Muscle layer of colon (tissue), 2 donors: Measurements from ENCODE around the gene CTNNA3.

Experiments
- H3K27ac ChIP-seq: one replicate; pipeline ENCODE4 v1.7.0; 2013; ENCODE audit warnings: low read depth, mild to moderate bottlenecking, low read length, moderate library complexity
- H3K27me3 ChIP-seq, 2 donors: one replicate each; pipeline ENCODE4 v1.7.0; 2013; ENCODE audit warnings: low read length in 2 of 2, mild to moderate bottlenecking in 2 of 2; ENCODE audit not compliant: insufficient read depth in 2 of 2, control insufficient read depth in 1 of 2
- H3K36me3 ChIP-seq: one replicate; pipeline ENCODE4 v1.7.0; 2013; ENCODE audit warnings: mild to moderate bottlenecking, low read length; ENCODE audit not compliant: insufficient read depth
- H3K4me1 ChIP-seq: one replicate; pipeline ENCODE4 v1.7.0; 2013; ENCODE audit warnings: mild to moderate bottlenecking, low read length; ENCODE audit not compliant: insufficient read depth
- H3K4me3 ChIP-seq, 2 donors: one replicate each; pipeline ENCODE4 v1.7.0; 2013; ENCODE audit warnings: low read length in 2 of 2, low read depth in 1 of 2, mild to moderate bottlenecking in 1 of 2, moderate library complexity in 1 of 2
- H3K9ac ChIP-seq: one replicate; pipeline ENCODE4 v1.7.0; 2013; ENCODE audit warnings: low read length
- H3K9me3 ChIP-seq: one replicate; pipeline ENCODE4 v1.7.0; 2013; ENCODE audit warnings: mild to moderate bottlenecking, low read length
- donor health status: abdominal sarcoma.
- donor health status: Adenocarcinoma of cecum.

CTNNA3 gene

DNA sequence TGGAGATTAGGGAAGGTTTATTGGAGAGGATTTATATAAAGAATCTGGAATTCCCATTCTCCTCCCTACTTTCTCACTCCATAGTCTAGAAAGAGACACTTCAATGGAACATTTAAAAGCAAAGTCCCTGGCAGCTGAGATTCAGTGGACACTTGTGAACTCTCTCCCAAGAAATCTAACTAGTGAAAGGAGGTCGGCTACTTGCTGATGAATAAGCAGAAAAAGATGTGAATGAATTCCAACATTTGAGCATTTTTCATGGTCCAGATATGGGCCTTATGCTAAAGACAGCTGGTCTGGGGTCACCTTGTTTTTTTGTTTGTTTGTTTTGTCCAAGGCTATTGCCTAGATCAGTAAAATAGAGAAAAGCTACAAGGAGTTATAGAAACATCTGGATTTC lies 911.2 kb downstream of the CTNNA3 start:
- no peak overlapping the region for H3K9ac ChIP-seq
- H3K27me3 ChIP-seq = no peaks in the 10 kb centered on the region

DNA sequence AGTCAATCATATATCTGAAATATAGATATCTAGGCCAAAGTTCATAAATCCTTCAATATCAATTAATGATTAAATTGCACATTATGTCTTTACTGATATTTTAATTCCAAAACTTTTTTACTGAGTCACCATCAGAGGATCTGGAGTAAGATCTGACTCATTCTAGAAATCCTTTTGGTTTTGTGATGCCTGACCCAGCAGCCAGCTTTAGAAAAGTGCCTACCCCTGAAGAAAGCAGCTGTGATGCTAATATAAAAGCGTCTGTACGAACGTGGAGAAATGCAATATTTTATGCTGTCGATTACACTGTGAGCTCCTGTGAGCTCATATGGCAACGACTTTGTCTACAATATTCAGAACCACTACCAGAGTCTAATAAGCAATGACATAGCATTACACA lies 912.7 kb downstream of the CTNNA3 start:
- Histone ChIP-seq H3K9ac (no peak overlapping the region), H3K4me3 (no peak overlapping the region), H3K36me3 (no peaks in the 10 kb centered on the region), H3K9me3 (no peaks in the 10 kb centered on the region), H3K27ac (no peak overlapping the region), H3K27me3 (no peaks in the 10 kb centered on the region), H3K4me1 (peaks cover 6% of the 10 kb centered on the region)

More for the DNA sequence above, 911.2 kb downstream of the CTNNA3 start:
- H3K36me3 ChIP-seq = no peaks in the 10 kb centered on the region
- peaks cover 9% of the 10 kb centered on the region for H3K4me1 ChIP-seq
- H3K4me3 ChIP-seq = no peak overlapping the region
- no peaks in the 10 kb centered on the region for H3K9me3 ChIP-seq
- no peak overlapping the region for H3K27ac ChIP-seq

DNA sequence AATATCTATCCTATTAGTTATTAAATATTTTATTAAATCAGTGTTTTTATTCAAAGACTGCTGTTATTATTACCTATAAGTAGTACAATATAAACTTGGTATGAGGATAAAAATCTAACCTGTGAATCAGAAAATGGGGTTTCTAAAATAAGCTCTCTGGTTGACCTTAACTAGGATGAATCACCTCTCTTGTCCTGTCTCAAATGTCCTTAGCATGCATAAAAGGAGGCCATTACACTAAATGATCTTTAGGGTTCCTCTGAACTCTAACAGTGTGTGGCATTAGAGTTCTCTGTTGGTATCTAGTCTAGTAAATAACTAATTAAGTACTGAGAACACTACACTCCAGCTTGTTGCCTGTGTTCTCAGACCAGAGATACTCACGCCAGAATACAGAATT lies 913.2 kb downstream of the CTNNA3 start:
- Histone ChIP-seq H3K9ac (no peak overlapping the region), H3K4me1 (peaks cover under 1% of the 10 kb centered on the region), H3K36me3 (no peaks in the 10 kb centered on the region), H3K27ac (no peak overlapping the region), H3K4me3 (no peak overlapping the region), H3K9me3 (no peaks in the 10 kb centered on the region), H3K27me3 (no peaks in the 10 kb centered on the region)

DNA sequence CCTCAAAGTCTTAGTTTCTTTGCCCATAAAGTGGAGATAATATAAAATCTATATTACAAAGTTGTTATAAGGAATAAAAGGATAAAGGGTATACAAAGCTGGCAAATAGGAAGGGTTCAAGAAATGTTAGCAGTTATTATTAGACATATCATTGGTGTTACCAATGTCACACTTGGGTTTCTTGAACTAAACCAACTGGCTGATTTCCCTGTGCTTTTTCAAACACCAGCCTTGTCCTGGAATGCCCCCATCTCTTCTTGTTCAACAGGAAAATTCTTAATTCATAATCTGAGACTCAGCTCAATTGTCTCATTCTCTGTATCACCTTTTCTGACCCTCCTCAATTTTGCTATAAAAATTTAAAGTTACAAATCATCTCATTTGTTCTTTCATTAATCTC lies 913.9 kb downstream of the CTNNA3 start:
- H3K27me3 ChIP-seq = no peaks in the 10 kb centered on the region
- no peak overlapping the region for H3K9ac ChIP-seq
- no peak overlapping the region for H3K4me3 ChIP-seq
- no peaks in the 10 kb centered on the region for H3K36me3 ChIP-seq
- H3K4me1 ChIP-seq = no peaks in the 10 kb centered on the region
- no peaks in the 10 kb centered on the region for H3K9me3 ChIP-seq
- H3K27ac ChIP-seq = no peak overlapping the region

DNA sequence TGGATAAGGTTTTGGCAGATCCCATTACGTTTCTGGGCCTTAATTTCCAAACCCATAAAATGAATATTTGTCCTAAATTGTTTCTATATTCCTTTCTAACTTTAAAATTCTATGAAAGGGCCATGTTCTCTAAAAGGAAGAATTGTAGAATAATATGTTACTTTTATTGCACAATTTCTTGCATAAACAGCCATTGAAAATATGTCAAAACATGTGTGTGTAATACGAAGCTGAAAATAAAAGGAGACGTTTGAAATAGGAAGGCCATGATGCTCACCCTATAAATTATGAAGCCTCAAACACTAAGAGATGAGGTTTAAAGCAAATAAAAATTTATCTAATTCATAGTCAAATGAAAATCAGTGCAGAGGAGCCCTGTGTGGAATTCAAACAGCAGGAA lies 915.2 kb downstream of the CTNNA3 start:
- Histone ChIP-seq H3K9me3 (no peaks in the 10 kb centered on the region), H3K27ac (no peak overlapping the region), H3K27me3 (no peaks in the 10 kb centered on the region), H3K36me3 (no peaks in the 10 kb centered on the region), H3K9ac (no peak overlapping the region), H3K4me3 (no peak overlapping the region), H3K4me1 (no peaks in the 10 kb centered on the region)

DNA sequence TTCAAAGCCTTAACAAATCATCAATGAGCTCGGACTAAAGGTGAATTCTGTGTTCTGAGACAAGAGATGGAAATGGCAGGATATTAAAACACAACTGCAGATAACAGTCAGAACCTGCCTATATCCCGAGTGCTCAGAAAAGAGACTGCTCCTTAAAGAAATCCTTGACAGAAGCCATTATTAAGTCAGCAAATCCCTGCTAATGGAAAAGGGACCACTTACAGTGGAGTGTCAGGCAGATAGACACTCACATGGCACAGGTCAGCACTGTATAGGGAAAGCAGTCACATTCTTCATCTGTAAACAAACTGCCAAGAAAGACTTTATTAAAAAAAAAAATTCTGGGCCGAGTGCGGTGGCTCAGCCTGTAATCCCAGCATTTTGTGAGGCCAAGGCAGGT lies 917.6 kb downstream of the CTNNA3 start:
- no peak overlapping the region for H3K4me3 ChIP-seq
- no peak overlapping the region for H3K27ac ChIP-seq
- no peaks in the 10 kb centered on the region for H3K9me3 ChIP-seq
- H3K36me3 ChIP-seq = no peaks in the 10 kb centered on the region
- no peaks in the 10 kb centered on the region for H3K27me3 ChIP-seq
- no peak overlapping the region for H3K9ac ChIP-seq
- no peaks in the 10 kb centered on the region for H3K4me1 ChIP-seq

DNA sequence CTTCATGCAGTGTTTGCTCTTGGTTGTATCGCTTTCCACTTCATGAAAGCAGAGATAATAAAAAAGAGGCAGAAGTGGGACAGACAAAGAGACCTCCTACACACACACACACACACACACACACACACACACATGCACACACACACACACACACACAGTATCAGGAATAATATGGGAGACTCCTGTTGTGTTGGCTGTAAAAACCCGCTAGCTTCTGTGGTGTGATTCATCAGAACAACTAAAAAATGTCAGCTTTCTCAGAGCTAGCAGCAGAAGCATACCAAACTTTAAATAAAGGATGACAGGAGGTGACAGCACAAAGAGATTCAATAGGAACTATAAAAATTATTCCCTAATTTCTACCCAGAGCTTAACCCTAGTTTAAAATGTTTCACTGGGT lies 918.3 kb downstream of the CTNNA3 start:
- Histone ChIP-seq H3K4me1 (no peaks in the 10 kb centered on the region), H3K4me3 (no peak overlapping the region)

DNA sequence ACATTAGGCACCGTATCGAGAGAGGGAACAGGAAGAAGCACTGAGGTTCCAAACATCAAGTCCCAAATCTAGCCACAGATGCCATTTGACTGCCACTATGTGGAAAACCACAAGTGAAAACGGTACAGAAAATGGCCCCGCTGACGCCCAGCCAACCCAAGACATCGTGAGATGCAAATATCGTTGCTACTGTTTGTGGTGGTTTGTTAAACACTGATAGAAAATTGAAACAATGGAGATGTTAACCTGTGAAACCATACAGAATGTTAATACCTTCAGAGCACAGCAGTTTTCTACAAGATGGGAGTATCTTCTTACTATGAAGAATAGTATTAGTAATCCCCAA lies 922.5 kb downstream of the CTNNA3 start:
- H3K4me3 ChIP-seq = no peak overlapping the region
- no peaks in the 10 kb centered on the region for H3K27me3 ChIP-seq
- H3K9me3 ChIP-seq = no peaks in the 10 kb centered on the region

More for the DNA sequence above, 918.3 kb downstream of the CTNNA3 start:
- Histone ChIP-seq H3K36me3 (no peaks in the 10 kb centered on the region), H3K9me3 (no peaks in the 10 kb centered on the region), H3K27me3 (no peaks in the 10 kb centered on the region), H3K27ac (no peak overlapping the region), H3K9ac (no peak overlapping the region)

DNA sequence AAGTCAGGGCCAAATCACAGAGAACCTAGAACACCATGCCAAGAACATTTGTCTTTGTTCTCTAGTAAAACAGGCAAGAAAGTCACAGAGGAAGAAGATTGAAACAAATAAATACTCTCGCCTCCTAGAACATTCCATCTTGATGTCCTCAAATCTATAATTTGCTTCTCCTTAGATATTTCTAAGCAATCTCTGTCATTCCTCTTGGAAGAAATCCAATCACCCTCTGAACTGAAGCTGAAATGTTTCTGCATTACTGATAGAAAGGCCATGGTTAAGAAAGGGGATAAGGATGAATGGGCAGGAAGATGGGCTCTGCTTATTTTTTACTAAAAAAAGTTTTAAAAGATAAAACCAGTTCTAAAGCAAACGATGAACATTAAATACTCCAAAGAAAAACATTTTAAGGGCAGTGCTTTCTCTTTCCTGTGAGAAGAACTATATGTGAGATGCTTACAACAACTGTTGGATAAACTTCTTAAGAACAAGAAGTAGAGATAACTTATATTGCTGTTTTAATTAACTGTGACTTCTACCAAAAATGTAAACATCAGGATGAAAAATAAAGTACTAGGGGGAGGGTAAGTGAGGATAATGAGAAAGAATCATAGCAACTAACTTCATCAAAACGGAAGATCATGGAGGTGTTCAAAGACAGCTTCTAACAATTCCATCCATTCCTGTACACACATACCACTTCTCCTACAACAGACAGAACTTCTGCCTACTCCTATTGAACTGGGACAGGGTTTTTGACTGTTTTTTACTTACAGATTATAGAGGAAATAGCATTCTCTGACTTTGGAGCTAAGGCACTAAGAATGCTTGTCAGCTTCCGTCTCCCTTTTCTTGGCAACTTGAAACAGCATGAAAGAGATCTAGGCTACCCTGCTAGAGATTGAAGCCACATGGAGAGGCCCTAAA lies 923.2 kb downstream of the CTNNA3 start:
- no peak overlapping the region for H3K9ac ChIP-seq
- no peaks in the 10 kb centered on the region for H3K27me3 ChIP-seq
- H3K4me3 ChIP-seq = no peak overlapping the region
- no peaks in the 10 kb centered on the region for H3K4me1 ChIP-seq
- H3K36me3 ChIP-seq = no peaks in the 10 kb centered on the region
- H3K27ac ChIP-seq = no peak overlapping the region
- H3K9me3 ChIP-seq = no peaks in the 10 kb centered on the region

More for the DNA sequence above, 922.5 kb downstream of the CTNNA3 start:
- no peaks in the 10 kb centered on the region for H3K4me1 ChIP-seq
- H3K9ac ChIP-seq = no peak overlapping the region
- H3K36me3 ChIP-seq = no peaks in the 10 kb centered on the region
- no peak overlapping the region for H3K27ac ChIP-seq

DNA sequence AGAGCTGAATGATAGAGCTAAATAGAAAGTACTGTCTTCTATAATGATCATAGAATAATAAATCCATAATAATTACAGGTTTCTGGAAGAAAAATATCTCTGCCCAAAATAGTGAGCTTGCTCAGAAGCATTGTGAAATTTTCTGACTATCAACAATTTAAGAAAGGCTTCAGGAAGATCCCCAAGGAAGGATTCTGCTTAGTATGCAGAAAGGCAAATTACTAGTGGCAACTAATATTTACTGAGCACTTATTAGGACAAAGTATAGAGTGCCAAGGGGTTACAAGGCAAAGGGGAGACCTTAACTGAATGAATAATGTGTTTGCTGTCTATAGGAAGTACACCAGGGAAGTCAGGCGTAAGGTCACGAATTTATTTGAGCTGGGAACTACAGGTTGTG lies 928.3 kb downstream of the CTNNA3 start:
- no peaks in the 10 kb centered on the region for H3K27me3 ChIP-seq
- no peak overlapping the region for H3K4me3 ChIP-seq
- no peaks in the 10 kb centered on the region for H3K4me1 ChIP-seq
- no peak overlapping the region for H3K9ac ChIP-seq
- no peaks in the 10 kb centered on the region for H3K9me3 ChIP-seq
- H3K36me3 ChIP-seq = no peaks in the 10 kb centered on the region
- no peak overlapping the region for H3K27ac ChIP-seq

DNA sequence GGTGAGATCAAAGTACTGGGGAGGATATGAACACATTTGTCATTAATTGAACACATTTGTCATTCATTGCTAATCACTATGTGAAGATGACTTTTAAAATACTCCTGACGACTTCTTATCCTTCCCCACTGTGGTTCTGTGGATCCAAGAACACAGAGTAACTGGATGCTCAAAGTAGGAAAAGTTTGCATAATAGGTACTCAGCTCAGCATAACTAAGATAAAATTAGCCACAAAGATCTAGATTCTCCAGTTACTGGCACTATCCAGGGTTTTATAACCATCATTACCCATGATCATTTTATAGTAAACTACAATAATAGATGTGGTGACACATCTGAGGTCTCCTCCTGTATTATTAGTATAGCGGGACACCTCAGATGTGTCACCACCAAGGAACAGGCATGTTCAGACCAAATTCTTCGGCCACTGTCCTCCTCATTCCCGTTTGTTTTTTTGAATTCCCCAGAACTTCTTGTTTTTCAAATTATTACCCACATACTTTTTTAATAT lies 933.7 kb downstream of the CTNNA3 start:
- Histone ChIP-seq H3K9ac (no peak overlapping the region), H3K36me3 (no peaks in the 10 kb centered on the region), H3K27me3 (no peaks in the 10 kb centered on the region), H3K9me3 (no peaks in the 10 kb centered on the region), H3K4me1 (no peaks in the 10 kb centered on the region), H3K27ac (no peak overlapping the region), H3K4me3 (no peak overlapping the region)

DNA sequence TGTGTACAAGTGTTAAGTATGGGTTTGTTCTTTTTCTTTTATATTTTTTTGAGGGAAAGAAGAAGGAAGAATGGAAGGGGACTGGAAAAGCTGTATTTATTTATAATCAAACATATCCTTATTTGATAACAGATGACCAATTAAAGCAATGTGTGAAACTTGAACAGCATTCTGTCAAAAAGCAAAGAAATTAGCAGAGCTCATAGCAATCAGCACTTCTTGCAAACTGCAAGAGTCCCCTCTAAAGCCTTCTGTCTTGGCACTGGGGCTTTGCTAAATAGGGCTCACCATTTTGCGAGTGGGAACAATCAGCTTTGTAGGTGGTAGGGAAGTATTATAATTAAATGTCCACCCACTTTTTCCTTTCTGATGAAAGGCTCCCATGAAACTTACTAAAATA lies 935.1 kb downstream of the CTNNA3 start:
- Histone ChIP-seq H3K4me3 (no peak overlapping the region), H3K27me3 (no peaks in the 10 kb centered on the region), H3K4me1 (no peaks in the 10 kb centered on the region), H3K27ac (no peak overlapping the region), H3K9me3 (no peaks in the 10 kb centered on the region), H3K36me3 (no peaks in the 10 kb centered on the region), H3K9ac (no peak overlapping the region)
